ENCODE measurements around the gene OGG1. TPM values are rescaled to one million over a fixed set of nuclear protein-coding genes. Genes with fewer than 3 reads are reported as not detected.

Gene OGG1
- total and polyA plus RNA-seq, 9 of the 15 experiments (the other 6 are each of a cell fraction or from before 2014, with no cell fraction given) = 6.6 to 33.0 (median 24.4) TPM

DNA sequence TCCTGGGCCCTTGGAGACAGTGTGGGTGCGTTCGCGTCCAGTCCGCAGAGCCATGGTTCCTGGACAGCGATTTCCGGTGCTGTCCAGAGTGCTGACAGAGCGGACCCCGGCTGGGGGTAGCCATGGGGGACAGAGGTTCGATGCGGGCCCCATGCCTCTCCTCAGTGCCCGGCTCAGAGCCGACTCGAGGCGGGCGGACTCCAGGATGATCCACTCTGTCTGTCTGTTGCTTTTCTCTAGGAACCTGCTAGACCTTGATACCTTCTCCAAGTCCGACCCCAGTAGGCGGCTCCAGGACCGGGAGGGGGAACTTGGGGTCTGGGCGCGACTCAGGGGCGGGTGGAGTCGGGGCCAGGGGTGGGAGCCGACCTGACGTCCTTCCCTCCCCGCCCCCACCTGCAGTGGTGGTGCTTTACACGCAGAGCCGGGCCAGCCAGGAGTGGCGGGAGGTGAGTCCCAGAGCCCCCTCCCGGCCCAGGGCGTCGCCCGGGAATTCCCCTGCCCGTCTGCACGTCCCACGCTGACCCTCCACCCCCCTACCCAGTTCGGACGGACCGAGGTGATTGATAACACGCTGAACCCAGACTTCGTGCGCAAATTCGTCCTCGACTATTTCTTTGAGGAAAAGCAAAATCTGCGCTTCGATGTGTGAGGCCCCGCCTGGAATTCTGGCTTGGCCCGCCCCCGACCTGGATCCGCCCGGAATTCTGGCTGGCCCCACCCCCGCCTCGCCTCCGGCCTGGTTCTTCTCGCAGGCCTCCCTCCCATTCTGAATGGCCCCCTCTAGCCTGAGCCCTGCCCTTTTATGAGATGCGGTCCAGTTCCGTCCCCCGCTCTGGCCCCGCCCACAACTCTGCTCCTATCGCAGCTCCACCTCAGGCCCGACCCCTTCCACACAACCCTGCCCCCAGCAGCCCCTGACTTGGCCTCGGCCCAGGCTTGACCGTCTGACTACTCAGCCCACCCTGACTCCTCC, 45.1 kb upstream of the OGG1 start:
- FAIRE-seq (peak; percentile 23), DNase-seq (ENCODE audit: extremely low read depth in 1 of 4, low spot score in 3 of 4) (peak; percentile 70 to 90 (median 84)), ATAC-seq (peak; percentile 87)
- peak overlapping the region in 1 of 2 experiments; percentile 75; a peak in 2 of 4 replicates for H3K9ac ChIP-seq (ENCODE audit: insufficient read depth in 1 of 2, low read depth in 2 of 2, low read length in 2 of 2)
- H3K79me2 ChIP-seq (ENCODE audit: control insufficient read depth, insufficient read depth, low read length) = no peaks in the 10 kb centered on the region
- no peaks in the 10 kb centered on the region for H3K9me3 ChIP-seq (replicated peaks; ENCODE audit: control insufficient read depth, insufficient read depth, low read depth, low read length)
- no peak overlapping the region for H3K27ac ChIP-seq (ENCODE audit: extremely low read depth, low read depth, low read length)
- peak overlapping the region; percentile 47; the same call in 1 of the 2 replicates for H2AFZ ChIP-seq (ENCODE audit: low read depth, low read length)
- ChIA-PET CTCF (ENCODE audit: low intra/inter-chr PET ratio) (no interaction called here), POLR2A (interaction anchor here (0.5 to 1.9 kb wide), 3 partner anchors 10 to 490 kb away, joined by 4 to 6 read pairs (median 4); no protein-coding TSS in a partner anchor)
- no TSS peak for BruUV-seq (replicated peaks)
- peaks cover 8% of the 10 kb centered on the region; the same call in 1 of the 3 replicates for H3K36me3 ChIP-seq (ENCODE audit: control insufficient read depth, insufficient read depth, low read length)
- peaks cover 8 to 18% of the 10 kb centered on the region in 2 experiments; a peak in 4 of 5 replicates for H3K4me1 ChIP-seq (replicated peaks in 1 of 2; ENCODE audit: control insufficient read depth in 2 of 2, insufficient read depth in 2 of 2, low read length in 2 of 2)
- intact Hi-C loops (cut with micrococcal nuclease) (no loop called here), in situ Hi-C loops (cut with MboI) (no loop called here)
- H3K4me3 ChIP-seq = peak overlapping the region; percentile 28
- no peaks in the 10 kb centered on the region for H4K20me1 ChIP-seq (replicated peaks; ENCODE audit: control insufficient read depth, insufficient read depth, low read length)
- WGBS (ENCODE audit: insufficient coverage, low coverage, missing lambda C conversion rate) = 4% methylated on average over 50 of the region's 62 CpGs
- H3K27me3 ChIP-seq (ENCODE audit: control insufficient read depth in 2 of 2, insufficient read depth in 2 of 2, low read length in 2 of 2) = 0 out of 5 replicates have a peak, but pooled peaks cover 0 to 5% of the 10 kb centered on the region in 2 experiments
- no peaks in the 10 kb centered on the region for H3K9me1 ChIP-seq (ENCODE audit: control insufficient read depth, insufficient read depth, low read length)
- H3K4me2 ChIP-seq (ENCODE audit: insufficient read depth, low read length) = peak overlapping the region; percentile 57
- TF ChIP-seq MAZ (CRISPR knock-in tag; conservative IDR thresholded peaks at IDR 0.05 in 1 of 2, IDR thresholded peaks at IDR 0.05 in 1 of 2) (peak in 1 of 2 experiments; percentile 97; a peak in 2 of 4 replicates), POLR3A (IDR thresholded peaks at IDR 0.05; ENCODE audit: borderline replicate concordance, extremely low read depth, insufficient read depth, insufficient read length) (no peak), NFIC (IDR thresholded peaks at IDR 0.05) (no peak), ZKSCAN3 (CRISPR knock-in tag; IDR thresholded peaks at IDR 0.05) (no peak), TSC22D4 (tag; IDR thresholded peaks at IDR 0.05) (no peak), ZSCAN29 (IDR thresholded peaks at IDR 0.05) (no peak), ZSCAN32 (CRISPR knock-in tag; IDR thresholded peaks at IDR 0.05) (no peak), ZC3H8 (IDR thresholded peaks at IDR 0.05) (no peak), ZNF174 (CRISPR knock-in tag; IDR thresholded peaks at IDR 0.05) (no peak), ZNF384 (IDR thresholded peaks at IDR 0.05; ENCODE audit: low read depth, low read length) (no peak), SNIP1 (IDR thresholded peaks at IDR 0.05; ENCODE audit: low read depth) (no peak), KLF16 (IDR thresholded peaks at IDR 0.05) (no peak), CTBP1 (IDR thresholded peaks at IDR 0.05; ENCODE audit: borderline replicate concordance) (no peak), PTRF (tag; IDR thresholded peaks at IDR 0.05) (no peak), RBM15 (IDR thresholded peaks at IDR 0.05; ENCODE audit: insufficient read depth, low read length) (no peak), HDAC3 (IDR thresholded peaks at IDR 0.05; ENCODE audit: borderline replicate concordance, partially characterized antibody) (no peak)
- TF ChIP-seq, protein P1, sequence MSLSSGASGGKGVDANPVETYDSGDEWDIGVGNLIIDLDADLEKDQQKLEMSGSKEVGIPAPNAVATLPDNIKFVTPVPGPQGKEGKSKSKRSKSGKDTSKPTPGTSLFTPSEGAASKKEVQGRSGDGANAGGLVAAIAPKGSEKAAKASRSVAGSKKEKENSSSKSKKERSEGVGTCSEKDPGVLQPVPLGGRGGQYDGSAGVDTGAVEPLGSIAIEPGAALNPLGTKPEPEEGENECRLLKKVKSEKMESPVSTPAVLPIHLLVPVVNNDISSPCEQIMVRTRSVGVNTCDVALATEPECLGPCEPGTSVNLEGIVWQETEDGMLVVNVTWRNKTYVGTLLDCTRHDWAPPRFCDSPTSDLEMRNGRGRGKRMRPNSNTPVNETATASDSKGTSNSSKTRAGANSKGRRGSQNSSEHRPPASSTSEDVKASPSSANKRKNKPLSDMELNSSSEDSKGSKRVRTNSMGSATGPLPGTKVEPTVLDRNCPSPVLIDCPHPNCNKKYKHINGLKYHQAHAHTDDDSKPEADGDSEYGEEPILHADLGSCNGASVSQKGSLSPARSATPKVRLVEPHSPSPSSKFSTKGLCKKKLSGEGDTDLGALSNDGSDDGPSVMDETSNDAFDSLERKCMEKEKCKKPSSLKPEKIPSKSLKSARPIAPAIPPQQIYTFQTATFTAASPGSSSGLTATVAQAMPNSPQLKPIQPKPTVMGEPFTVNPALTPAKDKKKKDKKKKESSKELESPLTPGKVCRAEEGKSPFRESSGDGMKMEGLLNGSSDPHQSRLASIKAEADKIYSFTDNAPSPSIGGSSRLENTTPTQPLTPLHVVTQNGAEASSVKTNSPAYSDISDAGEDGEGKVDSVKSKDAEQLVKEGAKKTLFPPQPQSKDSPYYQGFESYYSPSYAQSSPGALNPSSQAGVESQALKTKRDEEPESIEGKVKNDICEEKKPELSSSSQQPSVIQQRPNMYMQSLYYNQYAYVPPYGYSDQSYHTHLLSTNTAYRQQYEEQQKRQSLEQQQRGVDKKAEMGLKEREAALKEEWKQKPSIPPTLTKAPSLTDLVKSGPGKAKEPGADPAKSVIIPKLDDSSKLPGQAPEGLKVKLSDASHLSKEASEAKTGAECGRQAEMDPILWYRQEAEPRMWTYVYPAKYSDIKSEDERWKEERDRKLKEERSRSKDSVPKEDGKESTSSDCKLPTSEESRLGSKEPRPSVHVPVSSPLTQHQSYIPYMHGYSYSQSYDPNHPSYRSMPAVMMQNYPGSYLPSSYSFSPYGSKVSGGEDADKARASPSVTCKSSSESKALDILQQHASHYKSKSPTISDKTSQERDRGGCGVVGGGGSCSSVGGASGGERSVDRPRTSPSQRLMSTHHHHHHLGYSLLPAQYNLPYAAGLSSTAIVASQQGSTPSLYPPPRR (CRISPR knock-in tag; IDR thresholded peaks at IDR 0.05; ENCODE audit: borderline replicate concordance) = peak; percentile 81; the same call in 1 of the 2 replicates
- TF ChIP-seq, protein P2, sequence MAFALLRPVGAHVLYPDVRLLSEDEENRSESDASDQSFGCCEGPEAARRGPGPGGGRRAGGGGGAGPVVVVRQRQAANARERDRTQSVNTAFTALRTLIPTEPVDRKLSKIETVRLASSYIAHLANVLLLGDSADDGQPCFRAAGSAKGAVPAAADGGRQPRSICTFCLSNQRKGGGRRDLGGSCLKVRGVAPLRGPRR (CRISPR knock-in tag; IDR thresholded peaks at IDR 0.05) = no peak
